Skeletal muscle tissue (tissue), 4 donors: ENCODE results near the gene SYCP2L. TPM values are rescaled to one million over a fixed set of nuclear protein-coding genes. Genes with fewer than 3 reads are reported as not detected.
"Not testable (repeated sequence)": the region's sequence is repeated elsewhere in the genome, so short reads cannot be mapped to it uniquely, and the experiment has no call there.

Source experiments
- H3K27ac ChIP-seq: one replicate; pipeline ENCODE4 v1.7.0; 2013; ENCODE audit warnings: mild to moderate bottlenecking, low read depth, low read length, inconsistent platforms
- H3K27me3 ChIP-seq, 3 donors: one replicate each; pipeline ENCODE4 v1.7.0; 2013; ENCODE audit warnings: low read length in 3 of 3; ENCODE audit not compliant: control insufficient read depth in 3 of 3, insufficient read depth in 3 of 3
- H3K36me3 ChIP-seq, 3 donors: one replicate each; pipeline ENCODE4 v1.7.0; 2013; ENCODE audit warnings: low read length in 3 of 3; ENCODE audit not compliant: control insufficient read depth in 3 of 3, insufficient read depth in 3 of 3
- H3K4me1 ChIP-seq, 3 donors: one replicate each; pipeline ENCODE4 v1.7.0; 2013; ENCODE audit warnings: low read length in 3 of 3, mild to moderate bottlenecking in 3 of 3; ENCODE audit not compliant: control insufficient read depth in 3 of 3, insufficient read depth in 3 of 3
- H3K4me3 ChIP-seq, 3 donors: one replicate each; pipeline ENCODE4 v1.7.0; 2013; ENCODE audit warnings: low read length in 3 of 3
- H3K9ac ChIP-seq, 3 donors: one replicate each; pipeline ENCODE4 v1.7.0; 2013; ENCODE audit warnings: low read length in 3 of 3, mild to moderate bottlenecking in 3 of 3, moderate library complexity in 2 of 3, low read depth in 1 of 3
- H3K9me3 ChIP-seq, 3 donors: one replicate each; pipeline ENCODE4 v1.7.0; 2013; ENCODE audit warnings: low read length in 3 of 3; ENCODE audit not compliant: control insufficient read depth in 3 of 3
- total RNA-seq: library from RNA; depleted of rRNA; stranded (reverse); fragments of >200 nt; gene quantifications from one replicate; pipeline ENCODE4 v1.2.3, GENCODE V29; 2014
- donor health status: Osteomylitis.

Gene SYCP2L
- total RNA-seq, 1 donor from 2014 or later: 1.6 TPM

- H3K4me1 ChIP-seq, H3K9me3 ChIP-seq, H3K36me3 ChIP-seq, H3K27ac ChIP-seq, H3K4me3 ChIP-seq, H3K9ac ChIP-seq, H3K27me3 ChIP-seq: not testable (repeated sequence)
These were observed 33.0 kb upstream of the SYCP2L start for GRCh38 chr6:10853849-10854300.

GRCh38 chr6:10854922-10855632 is 31.8 kb upstream of the SYCP2L start:
- H3K27ac ChIP-seq: no peak overlapping the region
- H3K4me1 ChIP-seq: no peaks in the 10 kb centered on the region
- H3K27me3 ChIP-seq: no peaks in the 10 kb centered on the region
- no peaks in the 10 kb centered on the region for H3K36me3 ChIP-seq
- no peak overlapping the region for H3K4me3 ChIP-seq
- no peak overlapping the region for H3K9ac ChIP-seq
- no peaks in the 10 kb centered on the region for H3K9me3 ChIP-seq

GRCh38 chr6:10857259-10857658 is 29.6 kb upstream of the SYCP2L start:
- Histone ChIP-seq H3K27ac (no peak overlapping the region), H3K27me3 (no peaks in the 10 kb centered on the region), H3K36me3 (no peaks in the 10 kb centered on the region)

GRCh38 chr6:10861086-10861485 is 25.8 kb upstream of the SYCP2L start:
- Histone ChIP-seq H3K9me3 (no peaks in the 10 kb centered on the region), H3K4me1 (no peaks in the 10 kb centered on the region), H3K27me3 (no peaks in the 10 kb centered on the region), H3K4me3 (no peak overlapping the region), H3K27ac (no peak overlapping the region), H3K36me3 (no peaks in the 10 kb centered on the region), H3K9ac (no peak overlapping the region)

More at GRCh38 chr6:10857259-10857658, 29.6 kb upstream of the SYCP2L start:
- H3K4me3 ChIP-seq: no peak overlapping the region
- no peak overlapping the region for H3K9ac ChIP-seq
- H3K9me3 ChIP-seq: no peaks in the 10 kb centered on the region
- H3K4me1 ChIP-seq: no peaks in the 10 kb centered on the region

GRCh38 chr6:10862361-10862760 is 24.5 kb upstream of the SYCP2L start:
- H3K36me3 ChIP-seq: no peaks in the 10 kb centered on the region
- no peak overlapping the region for H3K9ac ChIP-seq
- no peak overlapping the region for H3K27ac ChIP-seq
- no peaks in the 10 kb centered on the region for H3K9me3 ChIP-seq
- no peaks in the 10 kb centered on the region for H3K4me1 ChIP-seq
- H3K4me3 ChIP-seq: no peak overlapping the region
- H3K27me3 ChIP-seq: no peaks in the 10 kb centered on the region

GRCh38 chr6:10863031-10863430 is 23.8 kb upstream of the SYCP2L start:
- H3K27ac ChIP-seq, H3K9ac ChIP-seq, H3K36me3 ChIP-seq, H3K27me3 ChIP-seq, H3K4me1 ChIP-seq, H3K9me3 ChIP-seq, H3K4me3 ChIP-seq: not testable (repeated sequence)

- not testable (repeated sequence) for H3K27ac ChIP-seq, H3K9me3 ChIP-seq
These were observed 20.1 kb upstream of the SYCP2L start for GRCh38 chr6:10866709-10867108.

GRCh38 chr6:10867952-10868351 is 18.9 kb upstream of the SYCP2L start:
- Histone ChIP-seq H3K27me3 (no peaks in the 10 kb centered on the region), H3K36me3 (no peaks in the 10 kb centered on the region), H3K4me1 (no peaks in the 10 kb centered on the region), H3K9ac (no peak overlapping the region), H3K27ac (no peak overlapping the region), H3K4me3 (no peak overlapping the region), H3K9me3 (no peaks in the 10 kb centered on the region)

More at GRCh38 chr6:10866709-10867108, 20.1 kb upstream of the SYCP2L start:
- H3K9ac ChIP-seq, H3K4me1 ChIP-seq, H3K4me3 ChIP-seq, H3K27me3 ChIP-seq, H3K36me3 ChIP-seq: not testable (repeated sequence)

GRCh38 chr6:10873374-10873773 is 13.5 kb upstream of the SYCP2L start:
- Histone ChIP-seq H3K4me1 (no peaks in the 10 kb centered on the region), H3K27ac (no peak overlapping the region), H3K9ac (no peak overlapping the region), H3K27me3 (no peaks in the 10 kb centered on the region), H3K36me3 (no peaks in the 10 kb centered on the region), H3K4me3 (no peak overlapping the region), H3K9me3 (no peaks in the 10 kb centered on the region)

GRCh38 chr6:10874207-10874606 is 12.6 kb upstream of the SYCP2L start:
- H3K9me3 ChIP-seq: no peaks in the 10 kb centered on the region
- H3K4me3 ChIP-seq: no peak overlapping the region
- no peak overlapping the region for H3K27ac ChIP-seq
- no peaks in the 10 kb centered on the region for H3K27me3 ChIP-seq
- no peaks in the 10 kb centered on the region for H3K4me1 ChIP-seq
- H3K9ac ChIP-seq: no peak overlapping the region
- H3K36me3 ChIP-seq: no peaks in the 10 kb centered on the region
